K562 (cell line): ENCODE data around the gene CFL1. TPM values are rescaled to one million over a fixed set of nuclear protein-coding genes. Genes with fewer than 3 reads are reported as not detected.
A peak's percentile ranks its signal among the peaks of the same experiment; 100 is the strongest.

Source experiments
- ATF1 ChIP-seq, 2 experiments: fragments of 450-650 bp in 1 of 2; IDR thresholded peaks; 2 replicates each; pipeline ENCODE4 v1.6.1; 2016; ENCODE audit warnings: missing compliant biosample characterization in 1 of 2, missing genetic modification characterization in 1 of 2
- C11orf30 ChIP-seq: fragments of 450-650 bp; IDR thresholded peaks from 2 replicates; pipeline ENCODE4 v1.6.1; 2016; ENCODE audit warnings: low read depth, mild to moderate bottlenecking
- ETV1 ChIP-seq: fragments of 450-650 bp; conservative IDR thresholded peaks from 2 replicates; pipeline ENCODE4 v1.6.1; 2016; ENCODE audit warnings: missing genetic modification characterization, control low read depth, low read depth, missing compliant biosample characterization
- KLF1 ChIP-seq: fragments of 450-650 bp; IDR thresholded peaks from 2 replicates; pipeline ENCODE4 v1.6.1; 2016; ENCODE audit warnings: missing genetic modification characterization, missing compliant biosample characterization
- SIX5 ChIP-seq, 2 experiments: IDR thresholded peaks; 2 replicates each; pipeline ENCODE4 v1.6.1; 2011; ENCODE audit warnings: low read length in 2 of 2, borderline replicate concordance in 1 of 2, low read depth in 1 of 2, mild to moderate bottlenecking in 1 of 2, moderate library complexity in 1 of 2; ENCODE audit not compliant: insufficient read depth in 1 of 2
- SMAD3 ChIP-seq: fragments of 450-650 bp; formaldehyde crosslinking; conservative IDR thresholded peaks from 2 replicates; pipeline ENCODE4 v1.4.0; 2020; ENCODE audit warnings: mild to moderate bottlenecking
- ZFX ChIP-seq: sonication (generic); formaldehyde crosslinking; IDR thresholded peaks from 2 replicates; pipeline ENCODE4 v1.8.0; 2022; ENCODE audit warnings: mild to moderate bottlenecking, missing genetic modification reagents, moderate library complexity
- ZKSCAN1 ChIP-seq: fragments of 150-350 bp; IDR thresholded peaks from 2 replicates; pipeline ENCODE4 v1.6.1; 2016; ENCODE audit warnings: low read depth, low read length
- polyA plus RNA-seq, 8 experiments: library from polyadenylated mRNA; depleted of rRNA in 4 of 8; stranded (reverse) in 5 of 8; unstranded in 3 of 8; fragments of >200 nt; fragmentation: Nextera tagmentation in 2 of 8; fragmentation: Illumina TruSeq in 1 of 8; extraction: Ambion mirVana in 2 of 8; extraction: Trizol in 1 of 8; gene quantifications; 2 replicates each; pipeline versions ENCODE4 v1.2.1 to v1.2.3, GENCODE V29; 2011 to 2014; ENCODE audit warnings: inconsistent platforms in 1 of 8, missing spikeins in 1 of 8
- total RNA-seq, 7 experiments: library from RNA; depleted of rRNA in 6 of 7; stranded (reverse); fragments of >200 nt in 6 of 7; fragmentation: Illumina TruSeq in 2 of 7; extraction: Trizol in 2 of 7; gene quantifications; 2 replicates each; pipeline versions ENCODE4 v1.2.1 to v1.2.3, GENCODE V29; 2011 to 2021; ENCODE audit warnings: low replicate concordance in 1 of 7
- TF ChIP-seq, protein P1 (sequence below): fragments of 450-650 bp; formaldehyde crosslinking; conservative IDR thresholded peaks from 2 replicates; pipeline ENCODE4 v1.4.0; 2022; ENCODE audit warnings: mild to moderate bottlenecking, missing genetic modification characterization
- TF ChIP-seq, protein P2 (sequence below): fragments of 450-650 bp; conservative IDR thresholded peaks from 2 replicates; pipeline ENCODE4 v1.6.1; 2016; ENCODE audit warnings: missing genetic modification characterization, low read depth, mild to moderate bottlenecking, missing compliant biosample characterization, moderate library complexity
- TF ChIP-seq, protein P3 (sequence below): sonication (generic); formaldehyde crosslinking; IDR thresholded peaks from 2 replicates; pipeline ENCODE4 v1.8.0; 2023; ENCODE audit warnings: mild to moderate bottlenecking, missing genetic modification reagents
- TF ChIP-seq, protein P4 (sequence below): fragments of 250-450 bp; sonication (Bioruptor Pico); IDR thresholded peaks from 2 replicates; pipeline ENCODE4 v1.4.0; 2020
- TF ChIP-seq, protein P5 (sequence below): fragments of 250-450 bp; sonication (Bioruptor Pico); IDR thresholded peaks from 2 replicates; pipeline ENCODE4 v1.5.0; 2021; ENCODE audit warnings: mild to moderate bottlenecking, borderline replicate concordance
- TF ChIP-seq, protein P6 (sequence below), 2 experiments: fragments of 450-650 bp in 1 of 2; sonication (generic) in 1 of 2; formaldehyde crosslinking; conservative IDR thresholded peaks; 2 replicates each; pipeline versions ENCODE4 v1.4.0 to v1.8.1; 2020 to 2022; ENCODE audit warnings: mild to moderate bottlenecking in 1 of 2, missing genetic modification reagents in 1 of 2

CFL1 gene
- total and polyA plus RNA-seq, 9 of the 15 experiments (the other 6 are each of a cell fraction or from before 2014, with no cell fraction given) = 105 to 1,101 (median 859) TPM

DNA sequence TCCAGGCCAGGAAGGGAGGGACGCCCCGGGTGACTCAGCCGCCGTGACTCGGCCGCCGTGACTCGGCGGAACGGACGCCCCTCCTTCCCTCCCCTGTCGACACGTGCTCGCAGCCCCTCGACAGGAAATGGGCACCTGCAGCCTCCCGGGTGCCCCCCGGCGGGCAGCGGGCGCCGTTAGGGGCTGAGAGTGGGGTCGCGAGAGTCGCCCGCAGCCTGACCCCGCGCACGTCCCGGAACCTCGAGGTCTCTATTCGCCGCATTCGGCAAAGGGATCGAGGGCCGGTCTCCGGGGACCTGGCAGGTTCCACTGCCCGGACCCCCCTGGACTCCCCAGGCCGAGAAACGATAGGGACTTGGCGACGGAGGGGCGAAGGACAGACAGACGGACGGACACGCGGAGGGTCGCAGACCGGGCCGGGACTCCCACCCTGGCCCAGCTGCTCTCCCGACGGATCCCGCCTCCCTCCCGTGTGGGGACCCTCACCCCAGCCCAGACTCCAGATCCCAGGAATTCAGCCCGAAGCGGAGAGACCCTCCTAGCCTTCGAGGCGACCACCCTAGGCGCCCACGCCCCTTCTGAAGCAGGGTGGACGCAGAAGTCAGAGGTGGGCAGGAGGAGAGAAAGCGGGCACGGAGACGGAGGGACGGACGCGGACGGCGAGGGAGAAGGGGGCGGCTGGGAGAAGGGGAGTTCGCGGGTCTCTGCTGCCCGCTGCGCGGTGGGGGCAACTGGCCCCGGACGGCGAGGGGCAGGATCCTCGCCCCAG lies 41.6 kb upstream of the CFL1 start (continued):
- TF ChIP-seq ZFX = peak; percentile 53
- TF ChIP-seq SIX5 (IDR thresholded peaks at IDR 0.05; ENCODE audit: borderline replicate concordance in 1 of 2, insufficient read depth in 1 of 2, low read depth in 1 of 2, low read length in 2 of 2) = no peak
- no peak for TF ChIP-seq ZKSCAN1
- TF ChIP-seq, protein P1, sequence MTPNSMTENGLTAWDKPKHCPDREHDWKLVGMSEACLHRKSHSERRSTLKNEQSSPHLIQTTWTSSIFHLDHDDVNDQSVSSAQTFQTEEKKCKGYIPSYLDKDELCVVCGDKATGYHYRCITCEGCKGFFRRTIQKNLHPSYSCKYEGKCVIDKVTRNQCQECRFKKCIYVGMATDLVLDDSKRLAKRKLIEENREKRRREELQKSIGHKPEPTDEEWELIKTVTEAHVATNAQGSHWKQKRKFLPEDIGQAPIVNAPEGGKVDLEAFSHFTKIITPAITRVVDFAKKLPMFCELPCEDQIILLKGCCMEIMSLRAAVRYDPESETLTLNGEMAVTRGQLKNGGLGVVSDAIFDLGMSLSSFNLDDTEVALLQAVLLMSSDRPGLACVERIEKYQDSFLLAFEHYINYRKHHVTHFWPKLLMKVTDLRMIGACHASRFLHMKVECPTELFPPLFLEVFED = no peak
- TF ChIP-seq C11orf30 = peak; percentile 96
- peak; percentile 71; the same call in 1 of the 2 replicates for TF ChIP-seq ETV1 (tag)
- TF ChIP-seq, protein P2, sequence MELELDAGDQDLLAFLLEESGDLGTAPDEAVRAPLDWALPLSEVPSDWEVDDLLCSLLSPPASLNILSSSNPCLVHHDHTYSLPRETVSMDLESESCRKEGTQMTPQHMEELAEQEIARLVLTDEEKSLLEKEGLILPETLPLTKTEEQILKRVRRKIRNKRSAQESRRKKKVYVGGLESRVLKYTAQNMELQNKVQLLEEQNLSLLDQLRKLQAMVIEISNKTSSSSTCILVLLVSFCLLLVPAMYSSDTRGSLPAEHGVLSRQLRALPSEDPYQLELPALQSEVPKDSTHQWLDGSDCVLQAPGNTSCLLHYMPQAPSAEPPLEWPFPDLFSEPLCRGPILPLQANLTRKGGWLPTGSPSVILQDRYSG (tag) = peak; percentile 61; the same call in 1 of the 2 replicates
- TF ChIP-seq SMAD3 (CRISPR knock-in tag) = peak; percentile 75; the same call in 1 of the 2 replicates
- TF ChIP-seq, protein P3, sequence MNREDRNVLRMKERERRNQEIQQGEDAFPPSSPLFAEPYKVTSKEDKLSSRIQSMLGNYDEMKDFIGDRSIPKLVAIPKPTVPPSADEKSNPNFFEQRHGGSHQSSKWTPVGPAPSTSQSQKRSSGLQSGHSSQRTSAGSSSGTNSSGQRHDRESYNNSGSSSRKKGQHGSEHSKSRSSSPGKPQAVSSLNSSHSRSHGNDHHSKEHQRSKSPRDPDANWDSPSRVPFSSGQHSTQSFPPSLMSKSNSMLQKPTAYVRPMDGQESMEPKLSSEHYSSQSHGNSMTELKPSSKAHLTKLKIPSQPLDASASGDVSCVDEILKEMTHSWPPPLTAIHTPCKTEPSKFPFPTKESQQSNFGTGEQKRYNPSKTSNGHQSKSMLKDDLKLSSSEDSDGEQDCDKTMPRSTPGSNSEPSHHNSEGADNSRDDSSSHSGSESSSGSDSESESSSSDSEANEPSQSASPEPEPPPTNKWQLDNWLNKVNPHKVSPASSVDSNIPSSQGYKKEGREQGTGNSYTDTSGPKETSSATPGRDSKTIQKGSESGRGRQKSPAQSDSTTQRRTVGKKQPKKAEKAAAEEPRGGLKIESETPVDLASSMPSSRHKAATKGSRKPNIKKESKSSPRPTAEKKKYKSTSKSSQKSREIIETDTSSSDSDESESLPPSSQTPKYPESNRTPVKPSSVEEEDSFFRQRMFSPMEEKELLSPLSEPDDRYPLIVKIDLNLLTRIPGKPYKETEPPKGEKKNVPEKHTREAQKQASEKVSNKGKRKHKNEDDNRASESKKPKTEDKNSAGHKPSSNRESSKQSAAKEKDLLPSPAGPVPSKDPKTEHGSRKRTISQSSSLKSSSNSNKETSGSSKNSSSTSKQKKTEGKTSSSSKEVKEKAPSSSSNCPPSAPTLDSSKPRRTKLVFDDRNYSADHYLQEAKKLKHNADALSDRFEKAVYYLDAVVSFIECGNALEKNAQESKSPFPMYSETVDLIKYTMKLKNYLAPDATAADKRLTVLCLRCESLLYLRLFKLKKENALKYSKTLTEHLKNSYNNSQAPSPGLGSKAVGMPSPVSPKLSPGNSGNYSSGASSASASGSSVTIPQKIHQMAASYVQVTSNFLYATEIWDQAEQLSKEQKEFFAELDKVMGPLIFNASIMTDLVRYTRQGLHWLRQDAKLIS (CRISPR knock-in tag) = peak; percentile 95
- TF ChIP-seq, protein P4, sequence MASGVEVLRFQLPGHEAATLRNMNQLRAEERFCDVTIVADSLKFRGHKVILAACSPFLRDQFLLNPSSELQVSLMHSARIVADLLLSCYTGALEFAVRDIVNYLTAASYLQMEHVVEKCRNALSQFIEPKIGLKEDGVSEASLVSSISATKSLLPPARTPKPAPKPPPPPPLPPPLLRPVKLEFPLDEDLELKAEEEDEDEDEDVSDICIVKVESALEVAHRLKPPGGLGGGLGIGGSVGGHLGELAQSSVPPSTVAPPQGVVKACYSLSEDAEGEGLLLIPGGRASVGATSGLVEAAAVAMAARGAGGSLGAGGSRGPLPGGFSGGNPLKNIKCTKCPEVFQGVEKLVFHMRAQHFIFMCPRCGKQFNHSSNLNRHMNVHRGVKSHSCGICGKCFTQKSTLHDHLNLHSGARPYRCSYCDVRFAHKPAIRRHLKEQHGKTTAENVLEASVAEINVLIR (CRISPR knock-in tag) = no peak
- TF ChIP-seq, protein P5, sequence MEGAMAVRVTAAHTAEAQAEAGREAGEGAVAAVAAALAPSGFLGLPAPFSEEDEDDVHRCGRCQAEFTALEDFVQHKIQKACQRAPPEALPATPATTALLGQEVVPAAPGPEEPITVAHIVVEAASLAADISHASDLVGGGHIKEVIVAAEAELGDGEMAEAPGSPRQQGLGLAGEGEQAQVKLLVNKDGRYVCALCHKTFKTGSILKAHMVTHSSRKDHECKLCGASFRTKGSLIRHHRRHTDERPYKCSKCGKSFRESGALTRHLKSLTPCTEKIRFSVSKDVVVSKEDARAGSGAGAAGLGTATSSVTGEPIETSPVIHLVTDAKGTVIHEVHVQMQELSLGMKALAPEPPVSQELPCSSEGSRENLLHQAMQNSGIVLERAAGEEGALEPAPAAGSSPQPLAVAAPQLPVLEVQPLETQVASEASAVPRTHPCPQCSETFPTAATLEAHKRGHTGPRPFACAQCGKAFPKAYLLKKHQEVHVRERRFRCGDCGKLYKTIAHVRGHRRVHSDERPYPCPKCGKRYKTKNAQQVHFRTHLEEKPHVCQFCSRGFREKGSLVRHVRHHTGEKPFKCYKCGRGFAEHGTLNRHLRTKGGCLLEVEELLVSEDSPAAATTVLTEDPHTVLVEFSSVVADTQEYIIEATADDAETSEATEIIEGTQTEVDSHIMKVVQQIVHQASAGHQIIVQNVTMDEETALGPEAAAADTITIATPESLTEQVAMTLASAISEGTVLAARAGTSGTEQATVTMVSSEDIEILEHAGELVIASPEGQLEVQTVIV (CRISPR knock-in tag) = no peak
- peak; percentile 44; the same call in 1 of the 2 replicates for TF ChIP-seq KLF1 (tag)
- no peak for TF ChIP-seq ATF1 (CRISPR knock-in tag; IDR thresholded peaks at IDR 0.05)
- TF ChIP-seq ATF1 (tag; IDR thresholded peaks at IDR 0.05) = peak; percentile 65; the same call in 1 of the 2 replicates
- TF ChIP-seq, protein P6, sequence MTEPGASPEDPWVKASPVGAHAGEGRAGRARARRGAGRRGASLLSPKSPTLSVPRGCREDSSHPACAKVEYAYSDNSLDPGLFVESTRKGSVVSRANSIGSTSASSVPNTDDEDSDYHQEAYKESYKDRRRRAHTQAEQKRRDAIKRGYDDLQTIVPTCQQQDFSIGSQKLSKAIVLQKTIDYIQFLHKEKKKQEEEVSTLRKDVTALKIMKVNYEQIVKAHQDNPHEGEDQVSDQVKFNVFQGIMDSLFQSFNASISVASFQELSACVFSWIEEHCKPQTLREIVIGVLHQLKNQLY (CRISPR knock-in tag; conservative IDR thresholded peaks at IDR 0.05) = no peak
